Activated CD8-positive, alpha-beta memory T cell treated with anti-CD3 and anti-CD28 coated beads, Interleukin-2, amount 10 ng/mL, durations not matched to agents 7 days and 5 days (primary cell): ENCODE data around the gene PKP3. TPM values are rescaled to one million over a fixed set of nuclear protein-coding genes. Genes with fewer than 3 reads are reported as not detected.
"Not testable (repeated sequence)": the region's sequence is repeated elsewhere in the genome, so short reads cannot be mapped to it uniquely, and the experiment has no call there.

Source experiments
- ATAC-seq: fragments of 150-1000 bp; cut with Tn5 transposase; one replicate; pipeline ENCODE4 v1.10.0; 2021; ENCODE audit warnings: moderate library complexity
- CTCF ChIA-PET: fragments of 350-600 bp; sonication (Branson Sonifier 250); formaldehyde crosslinking; loops from one replicate; lab custom pipeline; 2021; ENCODE audit warnings: antibody characterized with exemption; lab: Charles Lee
- DNase-seq: peaks from one replicate; pipeline ENCODE4 v3.0.0-alpha.2; 2020
- H3K27ac Mint-ChIP-seq: one replicate; pipeline ENCODE4 v1.8.0; 2021; ENCODE audit warnings: mild to moderate bottlenecking, mixed read lengths
- H3K27me3 Mint-ChIP-seq: one replicate; pipeline ENCODE4 v1.8.0; 2021; ENCODE audit warnings: mixed read lengths
- H3K36me3 Mint-ChIP-seq: one replicate; pipeline ENCODE4 v1.8.0; 2021; ENCODE audit warnings: mild to moderate bottlenecking, mixed read lengths
- H3K4me1 Mint-ChIP-seq: one replicate; pipeline ENCODE4 v1.8.0; 2021; ENCODE audit warnings: mixed read lengths
- H3K4me3 Mint-ChIP-seq: one replicate; pipeline ENCODE4 v1.8.0; 2021; ENCODE audit warnings: mild to moderate bottlenecking, moderate library complexity, mixed read lengths
- H3K9me3 Mint-ChIP-seq: one replicate; pipeline ENCODE4 v1.8.0; 2022; ENCODE audit warnings: low read depth, mixed read lengths
- total RNA-seq, 2 experiments: library from RNA; stranded (reverse); gene quantifications; one replicate each; pipeline ENCODE4 v1.2.3, GENCODE V29; 2021

The PKP3 gene
- total RNA-seq, result under 1 TPM; 0.09 to 0.18 TPM

GRCh38 chr11:394034-394857 lies at the start of gene PKP3:
PKP3 (plus strand) TSS chr11:394209; CDS start chr11:394293, 84 bp downstream.
- CTCF ChIA-PET, result no interaction called here
- DNase-seq (no peak), ATAC-seq (no peak)
- Mint-ChIP-seq H3K36me3 (no peaks in the 10 kb centered on the region), H3K4me3 (no peak within 1 kb of the TSS), H3K27me3 (no peaks in the 10 kb centered on the region), H3K9me3 (no peaks in the 10 kb centered on the region), H3K4me1 (no peaks in the 10 kb centered on the region), H3K27ac (no peak within 1 kb of the TSS)

- Mint-ChIP-seq H3K27me3 (peaks cover 21% of the 10 kb centered on the region), H3K36me3 (peaks cover 2% of the 10 kb centered on the region), H3K4me3 (no peak overlapping the region), H3K27ac (no peak overlapping the region), H3K9me3 (no peaks in the 10 kb centered on the region), H3K4me1 (peaks cover 12% of the 10 kb centered on the region)
- no peak for ATAC-seq
- CTCF ChIA-PET, result interaction anchor here (1.1 to 1.3 kb wide), 3 partner anchors 9 to 17 kb away, joined by 3 read pairs; no protein-coding TSS in a partner anchor
- no peak for DNase-seq
Measured at GRCh38 chr11:344836-345578, 49.0 kb upstream of the PKP3 start.

- DNase-seq, result no peak
- Mint-ChIP-seq H3K27ac (no peak overlapping the region), H3K36me3 (peaks cover 1% of the 10 kb centered on the region), H3K4me3 (no peak overlapping the region), H3K9me3 (no peaks in the 10 kb centered on the region), H3K27me3 (peaks cover 12% of the 10 kb centered on the region), H3K4me1 (peaks cover 16% of the 10 kb centered on the region)
- ATAC-seq, result no peak
- CTCF ChIA-PET, result interaction anchor here (0.9 to 1.4 kb wide), 3 partner anchors 9 to 96 kb away, joined by 3 to 4 read pairs (median 4); no protein-coding TSS in a partner anchor
Measured at GRCh38 chr11:346529-346928, 47.5 kb upstream of the PKP3 start.

- DNase-seq, H3K9me3 Mint-ChIP-seq, ATAC-seq, H3K36me3 Mint-ChIP-seq, H3K27ac Mint-ChIP-seq, H3K4me3 Mint-ChIP-seq: not testable (repeated sequence)
- Mint-ChIP-seq H3K27me3 (peaks cover 23% of the 10 kb centered on the region), H3K4me1 (peaks cover 27% of the 10 kb centered on the region)
- CTCF ChIA-PET, result interaction anchor here (0.7 to 1.9 kb wide), 8 partner anchors 10 to 169 kb away, joined by 3 to 6 read pairs (median 3); no protein-coding TSS in a partner anchor
Measured at GRCh38 chr11:349270-349954, 44.6 kb upstream of the PKP3 start.

- peak; percentile 11 for ATAC-seq
- peaks cover 24% of the 10 kb centered on the region for H3K27me3 Mint-ChIP-seq
- H3K36me3 Mint-ChIP-seq, H3K4me3 Mint-ChIP-seq, H3K9me3 Mint-ChIP-seq, DNase-seq: not testable (repeated sequence)
- peak overlapping the region; percentile 68 for H3K27ac Mint-ChIP-seq
- CTCF ChIA-PET, result interaction anchor here (1.2 kb wide), 1 partner anchor 168 kb away, joined by 3 read pairs; no protein-coding TSS in a partner anchor
- H3K4me1 Mint-ChIP-seq, result peaks cover 28% of the 10 kb centered on the region
Measured at GRCh38 chr11:350033-350722, 43.8 kb upstream of the PKP3 start.

- H3K36me3 Mint-ChIP-seq, result no peaks in the 10 kb centered on the region
- H3K27me3 Mint-ChIP-seq, result peaks cover 25% of the 10 kb centered on the region
- no peaks in the 10 kb centered on the region for H3K9me3 Mint-ChIP-seq
- peak overlapping the region; percentile 68 for H3K27ac Mint-ChIP-seq
- CTCF ChIA-PET, result no interaction called here
- ATAC-seq, result peak; percentile 31
- no peak for DNase-seq
- H3K4me1 Mint-ChIP-seq, result peaks cover 32% of the 10 kb centered on the region
- H3K4me3 Mint-ChIP-seq, result no peak overlapping the region
Measured at GRCh38 chr11:350723-351255, 43.2 kb upstream of the PKP3 start.

- ATAC-seq, result no peak
- DNase-seq, result no peak
- Mint-ChIP-seq H3K9me3 (no peaks in the 10 kb centered on the region), H3K4me3 (no peak overlapping the region), H3K36me3 (no peaks in the 10 kb centered on the region), H3K4me1 (peaks cover 32% of the 10 kb centered on the region), H3K27ac (no peak overlapping the region), H3K27me3 (peaks cover 22% of the 10 kb centered on the region)
- CTCF ChIA-PET, result no interaction called here
Measured at GRCh38 chr11:351411-351810, 42.6 kb upstream of the PKP3 start.

GRCh38 chr11:352456-353031 lies 41.5 kb upstream of the PKP3 start:
- no peaks in the 10 kb centered on the region for H3K36me3 Mint-ChIP-seq
- no peak for ATAC-seq
- CTCF ChIA-PET, result interaction anchor here (0.6 kb wide), 1 partner anchor 25 kb away, joined by 3 read pairs; no protein-coding TSS in a partner anchor
- no peak overlapping the region for H3K27ac Mint-ChIP-seq
- DNase-seq, result no peak
- no peaks in the 10 kb centered on the region for H3K9me3 Mint-ChIP-seq
- H3K4me1 Mint-ChIP-seq, result peaks cover 32% of the 10 kb centered on the region
- peaks cover 21% of the 10 kb centered on the region for H3K27me3 Mint-ChIP-seq
- no peak overlapping the region for H3K4me3 Mint-ChIP-seq

- H3K36me3 Mint-ChIP-seq, result no peaks in the 10 kb centered on the region
- ATAC-seq (no peak), DNase-seq (no peak)
- no peak overlapping the region for H3K27ac Mint-ChIP-seq
- no peak overlapping the region for H3K4me3 Mint-ChIP-seq
- peaks cover 21% of the 10 kb centered on the region for H3K27me3 Mint-ChIP-seq
- CTCF ChIA-PET, result interaction anchor here (3.5 kb wide), 1 partner anchor 37 kb away, joined by 17 read pairs; no protein-coding TSS in a partner anchor
- H3K4me1 Mint-ChIP-seq, result peaks cover 32% of the 10 kb centered on the region
- no peaks in the 10 kb centered on the region for H3K9me3 Mint-ChIP-seq
Measured at GRCh38 chr11:353179-353873, 40.7 kb upstream of the PKP3 start.

- CTCF ChIA-PET, result interaction anchor here (0.7 to 3.5 kb wide), 12 partner anchors 9 to 382 kb away, joined by 3 to 17 read pairs (median 4); no protein-coding TSS in a partner anchor
- Mint-ChIP-seq H3K27ac (peak overlapping the region; percentile 65), H3K4me3 (peak overlapping the region; percentile 64), H3K4me1 (peaks cover 36% of the 10 kb centered on the region), H3K36me3 (no peaks in the 10 kb centered on the region), H3K27me3 (peaks cover 30% of the 10 kb centered on the region), H3K9me3 (no peaks in the 10 kb centered on the region)
- DNase-seq (peak; percentile 88), ATAC-seq (peak; percentile 70)
Measured at GRCh38 chr11:355581-356458, 38.2 kb upstream of the PKP3 start.

GRCh38 chr11:356610-357009 lies 37.4 kb upstream of the PKP3 start:
- H3K27me3 Mint-ChIP-seq, result peaks cover 30% of the 10 kb centered on the region
- ATAC-seq (no peak), DNase-seq (no peak)
- H3K36me3 Mint-ChIP-seq, result no peaks in the 10 kb centered on the region
- H3K4me1 Mint-ChIP-seq, result peaks cover 30% of the 10 kb centered on the region
- H3K9me3 Mint-ChIP-seq, result no peaks in the 10 kb centered on the region
- CTCF ChIA-PET, result interaction anchor here (1.3 to 3.5 kb wide), 3 partner anchors 9 to 40 kb away, joined by 4 to 17 read pairs (median 4); no protein-coding TSS in a partner anchor
- no peak overlapping the region for H3K27ac Mint-ChIP-seq
- H3K4me3 Mint-ChIP-seq, result no peak overlapping the region
